NCI-H524 treated with DMSO at 0.1 percent for 48 hours (cell line): Measurements from ENCODE around the gene MRTFA.
"Not testable (repeated sequence)": the region's sequence is repeated elsewhere in the genome, so short reads cannot be mapped to it uniquely, and the experiment has no call there.

Experiments
- DNase-seq: peaks from one replicate; lab custom pipeline; 2025; lab: John Stamatoyannopoulos, UW

MRTFA gene

GRCh38 chr22:40627612-40628011, 8.9 kb downstream of the MRTFA start:
- no peak for DNase-seq

DNA sequence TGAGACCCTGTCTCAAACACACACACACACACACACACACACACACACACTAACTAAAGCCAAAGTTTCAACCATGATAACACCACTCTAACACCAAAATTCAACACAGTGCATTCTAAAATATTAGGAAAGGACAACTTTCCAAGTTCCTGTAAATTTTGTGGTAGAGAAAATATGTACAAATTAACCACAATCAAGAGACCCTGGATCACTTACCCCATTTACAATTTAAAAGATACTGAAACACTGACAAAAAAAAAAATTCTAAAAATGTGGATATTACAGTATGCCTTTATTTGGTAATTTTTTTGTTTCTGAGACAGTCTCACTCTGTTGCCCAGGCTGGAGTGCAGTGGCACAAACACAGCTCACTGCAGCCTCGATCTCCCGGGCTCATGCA, 9.7 kb downstream of the MRTFA start:
- no peak for DNase-seq

- not testable (repeated sequence) for DNase-seq
Measured at GRCh38 chr22:40625794-40626193, 10.7 kb downstream of the MRTFA start.

- not testable (repeated sequence) for DNase-seq
Measured at GRCh38 chr22:40625281-40625680, 11.2 kb downstream of the MRTFA start.

DNA sequence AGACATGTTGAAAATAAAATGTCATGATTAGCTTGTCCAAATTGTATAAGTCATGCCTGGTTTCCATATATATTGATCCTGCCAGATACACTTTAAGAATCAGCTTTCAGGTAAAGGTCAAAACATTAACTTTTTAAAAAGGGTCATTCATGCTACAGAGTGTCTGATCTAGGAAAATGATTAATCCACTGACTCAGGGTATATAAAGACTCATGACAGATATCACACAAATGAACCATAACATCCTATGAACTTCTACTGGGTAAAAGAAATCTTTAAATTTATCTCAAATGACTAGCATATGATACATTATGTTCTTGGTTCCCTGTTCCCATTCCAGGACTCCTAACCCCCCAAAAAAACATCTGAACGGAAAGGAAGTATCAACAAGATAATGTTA, 11.7 kb downstream of the MRTFA start:
- DNase-seq, result no peak

DNA sequence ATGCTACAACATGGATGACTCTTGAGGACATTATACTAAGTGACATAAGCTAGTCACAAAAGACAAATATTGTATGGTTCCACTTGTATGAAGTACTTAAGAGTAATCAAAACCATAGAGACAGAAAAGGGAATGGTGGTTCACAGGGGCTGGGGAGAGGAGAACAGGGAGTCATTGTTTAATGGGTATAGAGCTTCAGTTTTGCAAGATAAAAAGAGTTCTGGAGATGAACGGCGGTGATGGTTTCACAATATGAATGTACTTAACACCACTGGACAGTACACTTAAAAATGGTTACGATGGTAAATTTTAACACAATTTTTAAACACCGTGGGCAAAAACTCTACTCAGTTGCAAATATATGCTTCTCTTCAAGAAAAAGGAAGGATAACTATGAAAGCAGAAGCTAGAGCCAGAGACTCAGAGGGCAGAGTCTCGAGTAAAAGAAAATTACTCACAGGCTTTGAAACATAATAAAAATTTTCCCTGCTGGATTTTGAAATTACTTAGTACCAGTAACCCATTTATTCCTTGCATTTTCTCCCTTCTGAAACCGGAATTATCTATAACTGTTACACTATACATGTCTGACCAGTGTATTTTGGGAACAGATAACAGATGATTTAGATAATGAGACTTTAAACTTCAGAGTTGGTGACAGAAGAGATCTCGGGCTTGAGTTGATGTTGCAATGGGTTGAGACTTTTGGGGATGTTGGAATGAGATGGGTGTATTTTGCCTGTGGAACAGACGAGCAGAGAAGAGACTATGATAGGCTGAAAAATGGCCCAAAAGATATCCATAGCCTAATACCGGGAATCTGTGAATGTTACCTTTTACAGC, 15.0 kb downstream of the MRTFA start:
- DNase-seq, result no peak

GRCh38 chr22:40620464-40621046, 16.0 kb downstream of the MRTFA start:
- no peak for DNase-seq

- DNase-seq, result no peak
Measured at GRCh38 chr22:40618400-40618799, 18.1 kb downstream of the MRTFA start.

- no peak for DNase-seq
Measured at GRCh38 chr22:40616578-40616977, 19.9 kb downstream of the MRTFA start.

- no peak for DNase-seq
Measured at GRCh38 chr22:40613067-40613466, 23.5 kb downstream of the MRTFA start.

DNA sequence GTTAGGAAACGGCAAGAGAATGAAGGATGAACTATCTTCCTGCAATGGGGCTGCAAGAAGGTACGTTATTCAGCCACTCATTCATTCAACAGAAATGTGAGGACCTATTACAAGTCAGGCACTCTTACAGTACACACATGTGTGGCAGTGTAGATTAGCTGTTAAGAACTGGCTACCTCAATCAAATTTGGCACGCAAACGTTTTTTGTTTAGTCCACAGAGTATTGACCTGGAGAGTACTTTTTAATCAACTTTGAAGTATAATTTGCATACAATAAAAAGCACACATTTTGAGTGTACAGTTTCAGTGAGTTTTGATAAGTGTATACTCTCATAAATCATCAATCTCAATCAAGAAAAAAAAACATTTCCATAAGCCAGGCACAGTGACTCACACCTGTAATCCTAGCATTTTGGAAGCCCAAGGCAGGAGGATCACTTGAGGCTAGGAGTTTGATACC, 24.2 kb downstream of the MRTFA start:
- DNase-seq, result no peak

DNA sequence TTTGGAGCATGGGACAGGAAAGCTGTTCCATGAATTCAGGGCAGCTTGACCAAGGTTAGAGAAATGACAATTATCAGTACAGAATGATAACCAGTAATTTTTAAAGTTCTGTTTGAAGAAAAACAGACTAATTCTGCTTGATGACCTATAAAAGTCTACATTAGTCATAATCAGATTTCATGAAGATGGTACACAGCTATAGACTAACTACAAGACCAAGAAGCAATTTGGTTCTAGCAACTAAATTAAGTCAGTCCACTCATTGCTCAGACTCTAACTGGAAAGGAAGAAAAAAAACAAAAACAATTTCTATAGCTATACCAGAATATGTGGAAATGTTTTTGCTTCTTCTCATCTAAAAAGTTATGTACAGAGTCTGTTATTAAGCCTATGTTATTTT, 24.9 kb downstream of the MRTFA start:
- no peak for DNase-seq

GRCh38 chr22:40610329-40610850, 26.1 kb downstream of the MRTFA start:
- DNase-seq, result no peak

GRCh38 chr22:40609216-40609615, 27.3 kb downstream of the MRTFA start:
- no peak for DNase-seq

DNA sequence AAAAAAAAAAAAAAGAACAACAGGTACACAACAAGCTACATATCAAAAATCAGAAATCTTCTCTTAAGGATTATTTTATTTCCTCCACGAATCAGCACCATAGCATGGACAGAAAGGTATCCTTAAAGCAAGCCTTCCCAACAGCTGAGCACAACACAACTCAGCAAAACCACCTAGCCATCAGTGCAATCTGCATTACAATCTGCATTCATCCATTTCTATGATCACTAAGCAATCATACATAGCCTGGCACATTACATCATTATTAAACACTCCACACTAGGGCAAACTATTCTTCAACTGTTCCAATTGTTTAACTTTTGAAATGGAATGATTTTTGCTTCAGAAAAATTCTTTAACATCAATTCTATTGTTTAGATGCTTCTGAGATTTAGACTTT, 29.0 kb downstream of the MRTFA start:
- DNase-seq, result no peak

DNA sequence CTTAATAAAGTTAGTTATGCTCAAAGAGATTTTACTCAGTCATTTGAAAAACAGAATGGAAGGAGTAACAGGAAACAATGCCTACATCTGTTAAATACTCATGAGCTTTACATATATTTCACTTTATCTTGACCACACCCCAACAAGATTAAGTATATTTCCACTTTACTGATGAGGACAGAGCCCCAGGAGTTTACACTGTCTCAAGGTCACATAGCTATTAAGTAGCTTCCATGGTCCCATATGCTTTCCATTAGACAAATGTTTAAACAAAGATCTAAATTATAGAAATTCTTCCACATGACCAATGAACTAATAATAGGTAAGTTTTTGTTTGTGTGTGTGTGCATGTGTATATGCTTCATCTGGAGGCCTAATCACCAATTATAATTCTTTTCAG, 30.2 kb downstream of the MRTFA start:
- DNase-seq, result no peak

- DNase-seq, result no peak
Measured at GRCh38 chr22:40605761-40606160, 30.8 kb downstream of the MRTFA start.

DNA sequence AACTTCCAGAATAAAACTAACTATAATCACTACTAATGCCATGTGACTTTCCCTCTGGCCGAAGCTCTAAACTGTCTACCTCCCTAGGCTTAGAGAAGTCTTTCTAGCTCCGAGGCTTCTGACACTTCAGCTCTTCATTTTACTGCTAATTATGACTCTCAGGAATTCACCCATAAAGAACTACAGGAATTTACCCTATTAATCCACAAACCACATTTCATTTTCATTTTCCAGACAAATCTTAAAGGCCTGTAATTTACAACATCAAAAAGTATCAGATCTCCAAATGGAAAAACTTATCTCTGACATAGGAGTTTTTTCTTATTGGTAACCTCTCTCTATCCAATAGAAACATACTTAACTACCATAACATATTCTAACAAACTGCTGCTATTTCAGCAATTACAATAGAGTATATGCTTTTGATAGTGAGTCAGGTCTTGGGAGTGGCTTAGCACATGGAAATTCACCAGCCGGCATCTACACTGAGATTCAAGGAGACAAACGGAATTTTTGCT, 33.4 kb downstream of the MRTFA start:
- DNase-seq, result no peak

GRCh38 chr22:40602231-40602630, 34.3 kb downstream of the MRTFA start:
- no peak for DNase-seq

- no peak for DNase-seq
Measured at GRCh38 chr22:40599731-40600130, 36.8 kb downstream of the MRTFA start.

DNA sequence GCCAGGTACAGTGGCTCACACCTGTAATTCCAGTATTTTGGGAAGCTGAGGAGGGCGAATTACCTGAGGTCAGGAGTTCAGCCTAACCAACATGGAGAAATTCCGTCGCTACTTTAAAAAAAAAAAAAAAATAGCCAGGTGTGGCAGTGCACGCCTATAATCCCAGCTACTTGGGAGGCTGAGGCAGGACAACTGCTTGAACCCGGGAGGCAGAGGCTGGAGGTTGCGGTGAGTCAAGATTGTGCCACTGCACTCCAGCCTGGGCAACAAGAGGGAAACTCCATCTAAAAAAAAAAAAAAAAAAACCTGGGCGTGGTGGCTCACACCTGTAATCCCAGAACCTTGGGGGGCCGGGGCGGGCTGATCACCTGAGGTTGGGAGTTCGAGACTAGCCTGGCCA, 37.8 kb downstream of the MRTFA start:
- DNase-seq, result not testable (repeated sequence)

DNA sequence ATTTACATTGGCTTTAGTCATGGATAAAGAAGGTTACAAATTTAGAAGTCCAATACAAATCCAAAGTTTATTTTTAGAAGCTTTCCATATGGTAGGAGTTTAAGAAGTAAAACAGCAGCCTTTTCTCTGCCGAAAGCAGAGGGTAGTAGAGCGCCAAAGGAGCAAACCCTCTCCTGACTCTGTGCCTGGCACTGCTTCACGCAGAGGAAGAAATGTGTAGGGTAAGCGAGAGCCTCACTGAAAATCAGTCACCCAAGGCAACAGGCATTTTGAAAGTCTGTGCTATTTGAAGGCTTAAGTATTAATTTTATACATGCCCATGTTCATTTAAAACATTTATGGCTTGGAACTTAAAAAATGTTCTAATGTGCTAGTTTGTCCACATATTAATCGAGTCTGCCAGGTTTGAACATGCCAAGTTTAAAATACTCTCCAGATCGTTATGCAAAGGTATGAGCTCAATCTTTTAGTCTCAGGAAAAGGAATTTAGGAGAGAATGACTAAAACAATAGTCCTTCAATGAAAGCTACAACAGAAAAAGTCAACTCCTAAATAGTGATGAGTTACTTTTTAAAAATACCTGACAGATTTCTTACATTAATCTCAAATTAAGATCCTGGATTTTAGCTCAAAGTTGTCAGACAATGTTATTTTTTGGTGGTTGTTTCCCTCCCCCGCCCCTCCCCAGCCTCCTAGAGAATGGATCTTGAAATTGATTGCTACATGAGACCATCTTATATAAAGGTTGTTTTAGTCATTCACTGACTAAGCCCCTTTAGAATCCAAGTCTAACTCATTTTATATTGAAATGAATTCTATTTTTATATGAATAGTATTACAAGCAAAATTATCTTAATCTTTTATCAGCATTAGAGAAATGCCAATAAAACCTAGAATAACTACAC, 38.7 kb downstream of the MRTFA start:
- no peak for DNase-seq
